Measurements from ENCODE around the gene VSTM2L.

GRCh38 chr20:37922016-37922415, 19.1 kb downstream of the VSTM2L start:
- no peak for TF ChIP-seq EZH2 (IDR thresholded peaks at IDR 0.05; ENCODE audit: borderline replicate concordance, low read depth, low read length, severe bottlenecking)
- TF ChIP-seq CTCF (IDR thresholded peaks at IDR 0.05; ENCODE audit: extremely low read depth in 1 of 2, insufficient read depth in 1 of 2, low read depth in 1 of 2, low read length in 2 of 2) = no peak
- TF ChIP-seq POLR2A (IDR thresholded peaks at IDR 0.05; ENCODE audit: low read depth, low read length) = no peak
- no peak for TF ChIP-seq POLR2AphosphoS5 (IDR thresholded peaks at IDR 0.05; ENCODE audit: insufficient read depth, low read depth, low read length)
- no peak for TF ChIP-seq MYC (IDR thresholded peaks at IDR 0.05; ENCODE audit: low read depth, low read length)
